H1 (cell line): Measurements from ENCODE around the gene MYBPC2.

Experiments
- CHD2 ChIP-seq: IDR thresholded peaks from 2 replicates; pipeline ENCODE4 v1.6.1; 2012; ENCODE audit warnings: low read length, improper control_type of control experiment
- EZH2 ChIP-seq: fragments of 200-600 bp; sonication (generic); IDR thresholded peaks from 2 replicates; pipeline ENCODE4 v1.7.1; 2012; ENCODE audit warnings: low read depth, mild to moderate bottlenecking, moderate library complexity, low read length, inconsistent platforms; ENCODE audit not compliant: severe bottlenecking
- MAFK ChIP-seq: IDR thresholded peaks from 2 replicates; pipeline ENCODE4 v1.6.1; 2012; ENCODE audit warnings: low read depth, mild to moderate bottlenecking, improper control_type of control experiment, low read length
- POLR2A ChIP-seq, 2 experiments: IDR thresholded peaks; 1 replicate in 1 of 2; 2 replicates in 1 of 2; pipeline ENCODE4 v1.6.1; 2011; ENCODE audit warnings: low read depth in 2 of 2, low read length in 2 of 2, mild to moderate bottlenecking in 2 of 2; ENCODE audit errors: control extremely low read depth in 1 of 2
- POLR2AphosphoS5 ChIP-seq: IDR thresholded peaks from 2 replicates; pipeline ENCODE4 v1.6.1; 2011; ENCODE audit warnings: low read depth, low read length
- RAD21 ChIP-seq, 2 experiments: IDR thresholded peaks in 1 of 2; conservative IDR thresholded peaks in 1 of 2; 2 replicates each; pipeline ENCODE4 v1.6.1; 2011; ENCODE audit warnings: low read depth in 2 of 2, low read length in 2 of 2, improper control_type of control experiment in 1 of 2, inconsistent platforms in 1 of 2, mild to moderate bottlenecking in 1 of 2, moderate library complexity in 1 of 2
- RFX5 ChIP-seq: IDR thresholded peaks from 2 replicates; pipeline ENCODE4 v1.6.1; 2011; ENCODE audit warnings: low read depth, low read length, improper control_type of control experiment, borderline replicate concordance
- SP1 ChIP-seq: IDR thresholded peaks from 2 replicates; pipeline ENCODE4 v1.6.1; 2011; ENCODE audit warnings: low read depth, low read length
- SRF ChIP-seq: IDR thresholded peaks from 2 replicates; pipeline ENCODE4 v1.6.1; 2011; ENCODE audit warnings: mild to moderate bottlenecking, low read depth, low read length, moderate library complexity
- TCF12 ChIP-seq: IDR thresholded peaks from 2 replicates; pipeline ENCODE4 v1.6.1; 2011; ENCODE audit warnings: low read depth, mild to moderate bottlenecking, low read length
- TEAD4 ChIP-seq: IDR thresholded peaks from 2 replicates; pipeline ENCODE4 v1.6.1; 2012; ENCODE audit warnings: low read depth, low read length, inconsistent platforms, mixed read lengths
- TF ChIP-seq, protein P1 (sequence below), 3 experiments: IDR thresholded peaks; 1 replicate in 2 of 3; 2 replicates in 1 of 3; pipeline versions ENCODE4 v1.5.1 to v1.6.1; 2011; ENCODE audit warnings: low read length in 3 of 3, mild to moderate bottlenecking in 3 of 3, inconsistent platforms in 2 of 3, low read depth in 1 of 3, moderate library complexity in 1 of 3; ENCODE audit not compliant: insufficient read depth in 1 of 3; ENCODE audit errors: control extremely low read depth in 1 of 3
- TF ChIP-seq, protein P2 (sequence below): IDR thresholded peaks from 2 replicates; pipeline ENCODE4 v1.6.1; 2012; ENCODE audit warnings: inconsistent platforms
- TF ChIP-seq, protein P3 (sequence below): IDR thresholded peaks from 2 replicates; pipeline ENCODE4 v1.6.1; 2011; ENCODE audit warnings: low read length, improper control_type of control experiment

DNA sequence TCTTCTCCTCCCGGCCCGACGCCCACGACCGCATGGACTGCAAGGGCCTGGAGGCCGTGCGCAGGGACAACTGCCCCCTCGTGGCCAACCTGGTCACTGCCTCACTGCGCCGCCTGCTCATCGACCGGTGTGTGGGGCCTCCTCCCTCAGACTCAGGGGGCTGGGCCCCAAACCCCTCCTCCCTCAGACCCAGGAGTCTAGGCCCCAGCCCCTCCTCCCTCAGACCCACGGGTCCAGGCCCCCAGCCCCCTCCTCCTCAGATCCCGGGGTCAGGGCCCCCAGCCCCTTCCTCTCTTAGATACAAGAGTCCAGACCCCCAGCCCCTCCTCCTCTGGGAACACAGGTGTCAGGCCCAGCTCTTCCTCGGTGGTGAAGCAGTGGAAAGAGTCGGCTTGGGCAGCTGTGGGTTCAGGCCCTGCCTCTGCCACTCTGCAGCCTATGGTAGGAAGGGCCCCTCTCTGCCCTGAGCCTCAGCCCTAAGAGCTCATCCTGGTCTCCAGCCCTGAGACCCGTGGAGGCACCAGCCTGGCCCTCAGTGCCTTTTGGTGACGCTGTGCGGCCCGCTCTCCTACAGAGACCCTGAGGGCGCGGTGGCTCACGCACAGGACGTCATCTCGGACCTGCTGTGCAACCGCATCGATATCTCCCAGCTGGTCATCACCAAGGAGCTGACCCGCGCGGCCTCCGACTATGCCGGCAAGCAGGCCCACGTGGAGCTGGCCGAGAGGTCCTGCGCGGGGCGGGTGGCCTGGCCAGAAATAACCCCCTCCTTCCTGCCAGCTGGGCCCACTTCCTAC, 17.6 kb upstream of the MYBPC2 start:
- TF ChIP-seq, protein P1, sequence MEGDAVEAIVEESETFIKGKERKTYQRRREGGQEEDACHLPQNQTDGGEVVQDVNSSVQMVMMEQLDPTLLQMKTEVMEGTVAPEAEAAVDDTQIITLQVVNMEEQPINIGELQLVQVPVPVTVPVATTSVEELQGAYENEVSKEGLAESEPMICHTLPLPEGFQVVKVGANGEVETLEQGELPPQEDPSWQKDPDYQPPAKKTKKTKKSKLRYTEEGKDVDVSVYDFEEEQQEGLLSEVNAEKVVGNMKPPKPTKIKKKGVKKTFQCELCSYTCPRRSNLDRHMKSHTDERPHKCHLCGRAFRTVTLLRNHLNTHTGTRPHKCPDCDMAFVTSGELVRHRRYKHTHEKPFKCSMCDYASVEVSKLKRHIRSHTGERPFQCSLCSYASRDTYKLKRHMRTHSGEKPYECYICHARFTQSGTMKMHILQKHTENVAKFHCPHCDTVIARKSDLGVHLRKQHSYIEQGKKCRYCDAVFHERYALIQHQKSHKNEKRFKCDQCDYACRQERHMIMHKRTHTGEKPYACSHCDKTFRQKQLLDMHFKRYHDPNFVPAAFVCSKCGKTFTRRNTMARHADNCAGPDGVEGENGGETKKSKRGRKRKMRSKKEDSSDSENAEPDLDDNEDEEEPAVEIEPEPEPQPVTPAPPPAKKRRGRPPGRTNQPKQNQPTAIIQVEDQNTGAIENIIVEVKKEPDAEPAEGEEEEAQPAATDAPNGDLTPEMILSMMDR (IDR thresholded peaks at IDR 0.05; ENCODE audit: control extremely low read depth in 1 of 3, insufficient read depth in 1 of 3, low read depth in 1 of 3, low read length in 3 of 3) = peak; percentile 94 to 99 (median 95)
- no peak for TF ChIP-seq CHD2
- TF ChIP-seq SP1 = no peak
- TF ChIP-seq POLR2AphosphoS5 = peak; percentile 42; the same call in 1 of the 2 replicates
- TF ChIP-seq, protein P2, sequence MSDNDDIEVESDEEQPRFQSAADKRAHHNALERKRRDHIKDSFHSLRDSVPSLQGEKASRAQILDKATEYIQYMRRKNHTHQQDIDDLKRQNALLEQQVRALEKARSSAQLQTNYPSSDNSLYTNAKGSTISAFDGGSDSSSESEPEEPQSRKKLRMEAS = peak; percentile 98
- TF ChIP-seq SRF = 0 out of 2 replicates have a peak, but pooled peaks have one; percentile 11
- no peak for TF ChIP-seq TCF12
- TF ChIP-seq EZH2 = no peak
- TF ChIP-seq POLR2A (IDR thresholded peaks at IDR 0.05; ENCODE audit: control extremely low read depth in 1 of 2, low read depth in 2 of 2, low read length in 2 of 2) = no peak
- TF ChIP-seq, protein P3, sequence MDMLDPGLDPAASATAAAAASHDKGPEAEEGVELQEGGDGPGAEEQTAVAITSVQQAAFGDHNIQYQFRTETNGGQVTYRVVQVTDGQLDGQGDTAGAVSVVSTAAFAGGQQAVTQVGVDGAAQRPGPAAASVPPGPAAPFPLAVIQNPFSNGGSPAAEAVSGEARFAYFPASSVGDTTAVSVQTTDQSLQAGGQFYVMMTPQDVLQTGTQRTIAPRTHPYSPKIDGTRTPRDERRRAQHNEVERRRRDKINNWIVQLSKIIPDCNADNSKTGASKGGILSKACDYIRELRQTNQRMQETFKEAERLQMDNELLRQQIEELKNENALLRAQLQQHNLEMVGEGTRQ = no peak
- TF ChIP-seq RAD21 (IDR thresholded peaks at IDR 0.05 in 1 of 2, conservative IDR thresholded peaks at IDR 0.05 in 1 of 2; ENCODE audit: low read depth in 2 of 2, low read length in 2 of 2) = peak; percentile 65 to 76
- no peak for TF ChIP-seq MAFK
- no peak for TF ChIP-seq TEAD4
- no peak for TF ChIP-seq RFX5
